Measurements from ENCODE around the gene ZSWIM5. TPM values are rescaled to one million over a fixed set of nuclear protein-coding genes. Genes with fewer than 3 reads are reported as not detected.

The ZSWIM5 gene
- total RNA-seq, 3 donors from 2014 or later (not counting 1 experiment from before 2014, with no cell fraction given), result 1.1 to 2.3 (median 1.3) TPM

DNA sequence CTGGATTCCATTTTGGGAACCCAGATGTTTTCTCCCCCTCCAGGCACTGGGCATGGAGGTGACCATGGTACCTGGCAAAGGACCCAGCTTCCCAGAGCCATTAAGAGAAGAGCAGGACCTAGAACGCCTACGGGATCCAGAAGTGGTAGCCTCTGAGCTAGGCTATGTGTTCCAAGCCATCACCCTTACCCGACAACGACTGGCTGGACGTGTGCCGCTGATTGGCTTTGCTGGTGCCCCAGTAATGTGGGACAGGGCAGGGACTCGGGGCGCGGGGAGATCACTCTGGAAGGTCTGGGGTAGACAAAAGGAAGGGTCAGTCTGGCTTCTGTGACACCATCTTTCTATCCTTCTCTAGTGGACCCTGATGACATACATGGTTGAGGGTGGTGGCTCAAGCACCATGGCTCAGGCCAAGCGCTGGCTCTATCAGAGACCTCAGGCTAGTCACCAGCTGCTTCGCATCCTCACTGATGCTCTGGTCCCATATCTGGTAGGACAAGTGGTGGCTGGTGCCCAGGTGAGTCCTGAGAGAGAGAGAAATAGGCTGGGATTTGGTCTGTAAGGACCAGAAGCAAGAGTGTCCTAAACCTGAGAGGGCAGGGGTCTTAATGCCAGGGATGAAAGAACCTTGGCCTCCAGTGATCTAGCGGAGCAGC lies 192.7 kb downstream of the ZSWIM5 start:
- Histone ChIP-seq H3K27me3 (ENCODE audit: control insufficient read depth, insufficient read depth, low read length) (no peaks in the 10 kb centered on the region), H3K9me3 (ENCODE audit: control insufficient read depth, insufficient read depth, low read length) (no peaks in the 10 kb centered on the region), H3K36me3 (ENCODE audit: control insufficient read depth, insufficient read depth, low read length) (peaks cover 8% of the 10 kb centered on the region), H3K27ac (ENCODE audit: low read length) (no peak overlapping the region), H3K4me3 (ENCODE audit: low read length) (no peak overlapping the region), H3K4me1 (ENCODE audit: control insufficient read depth, insufficient read depth, low read length) (peaks cover 39% of the 10 kb centered on the region)
- DNase-seq (no peak), ATAC-seq (no peak)
- peaks cover 43 to 56% of the 10 kb centered on the region in 2 donors for H3K4me1 Mint-ChIP-seq
- WGBS (ENCODE audit: insufficient coverage), result 86% methylated on average over 12 of the region's 12 CpGs
- intact Hi-C loops (cut with micrococcal nuclease), result loop anchor here (1.0 to 5.0 kb wide), 5 partner anchors 236 to 557 kb away; partner anchors contain the start of genes RNU5D-1 and RPS8
- H3K27me3 Mint-ChIP-seq (ENCODE audit: low read depth in 2 of 2), result no peaks in the 10 kb centered on the region
- TF ChIP-seq, protein P1, sequence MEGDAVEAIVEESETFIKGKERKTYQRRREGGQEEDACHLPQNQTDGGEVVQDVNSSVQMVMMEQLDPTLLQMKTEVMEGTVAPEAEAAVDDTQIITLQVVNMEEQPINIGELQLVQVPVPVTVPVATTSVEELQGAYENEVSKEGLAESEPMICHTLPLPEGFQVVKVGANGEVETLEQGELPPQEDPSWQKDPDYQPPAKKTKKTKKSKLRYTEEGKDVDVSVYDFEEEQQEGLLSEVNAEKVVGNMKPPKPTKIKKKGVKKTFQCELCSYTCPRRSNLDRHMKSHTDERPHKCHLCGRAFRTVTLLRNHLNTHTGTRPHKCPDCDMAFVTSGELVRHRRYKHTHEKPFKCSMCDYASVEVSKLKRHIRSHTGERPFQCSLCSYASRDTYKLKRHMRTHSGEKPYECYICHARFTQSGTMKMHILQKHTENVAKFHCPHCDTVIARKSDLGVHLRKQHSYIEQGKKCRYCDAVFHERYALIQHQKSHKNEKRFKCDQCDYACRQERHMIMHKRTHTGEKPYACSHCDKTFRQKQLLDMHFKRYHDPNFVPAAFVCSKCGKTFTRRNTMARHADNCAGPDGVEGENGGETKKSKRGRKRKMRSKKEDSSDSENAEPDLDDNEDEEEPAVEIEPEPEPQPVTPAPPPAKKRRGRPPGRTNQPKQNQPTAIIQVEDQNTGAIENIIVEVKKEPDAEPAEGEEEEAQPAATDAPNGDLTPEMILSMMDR (IDR thresholded peaks at IDR 0.05), result no peak
- peak overlapping the region; percentile 51 to 97 for H3K27ac Mint-ChIP-seq
- H3K9me3 Mint-ChIP-seq, result no peaks in the 10 kb centered on the region
- H3K4me3 Mint-ChIP-seq, result no peak overlapping the region
- no peaks in the 10 kb centered on the region for H3K36me3 Mint-ChIP-seq

DNA sequence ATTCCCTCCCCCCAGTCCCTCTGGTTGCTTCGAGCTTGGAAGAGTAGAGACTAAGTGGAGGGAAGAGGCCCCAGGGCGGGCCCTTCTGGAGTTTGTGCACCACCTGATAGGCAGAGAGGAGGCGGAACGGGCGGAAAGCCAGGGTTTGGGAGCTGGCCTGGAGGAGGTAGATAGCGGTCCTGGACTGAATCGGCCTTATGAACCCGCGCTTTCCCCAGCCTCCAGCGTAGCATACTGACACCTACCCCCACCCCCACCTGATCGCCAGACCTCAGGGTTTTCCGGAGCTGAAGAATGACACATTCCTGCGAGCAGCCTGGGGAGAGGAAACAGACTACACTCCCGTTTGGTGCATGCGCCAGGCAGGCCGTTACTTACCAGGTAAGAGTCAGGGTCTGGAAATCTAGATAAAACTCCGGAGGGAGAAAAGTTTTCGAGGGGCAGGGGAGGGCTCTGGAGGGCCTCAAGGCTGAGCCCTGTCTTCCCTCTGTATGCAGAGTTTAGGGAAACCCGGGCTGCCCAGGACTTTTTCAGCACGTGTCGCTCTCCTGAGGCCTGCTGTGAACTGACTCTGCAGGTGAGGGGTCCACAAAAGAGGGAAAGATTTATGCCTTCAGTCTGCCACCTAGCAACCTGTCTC lies 193.6 kb downstream of the ZSWIM5 start:
- WGBS (ENCODE audit: insufficient coverage), result 5% methylated on average over 21 of the region's 21 CpGs
- H3K36me3 ChIP-seq (ENCODE audit: control insufficient read depth, insufficient read depth, low read length), result peaks cover 18% of the 10 kb centered on the region
- peak in 1 of 2 donors; percentile 49 for DNase-seq
- no peaks in the 10 kb centered on the region for H3K27me3 ChIP-seq (ENCODE audit: control insufficient read depth, insufficient read depth, low read length)
- H3K36me3 Mint-ChIP-seq, result no peaks in the 10 kb centered on the region
- H3K27me3 Mint-ChIP-seq (ENCODE audit: low read depth in 2 of 2), result no peaks in the 10 kb centered on the region
- TF ChIP-seq, protein P1 (IDR thresholded peaks at IDR 0.05), result no peak
- H3K9me3 ChIP-seq (ENCODE audit: control insufficient read depth, insufficient read depth, low read length), result no peaks in the 10 kb centered on the region
- peaks cover 39% of the 10 kb centered on the region for H3K4me1 ChIP-seq (ENCODE audit: control insufficient read depth, insufficient read depth, low read length)
- H3K4me3 Mint-ChIP-seq, result peak overlapping the region; percentile 89
- H3K27ac ChIP-seq (ENCODE audit: low read length), result peak overlapping the region; percentile 76
- peaks cover 43 to 59% of the 10 kb centered on the region in 2 donors for H3K4me1 Mint-ChIP-seq
- H3K27ac Mint-ChIP-seq, result peak overlapping the region in 1 of 2 donors; percentile 97
- intact Hi-C loops (cut with micrococcal nuclease), result loop anchor here (1.0 to 5.0 kb wide), 4 partner anchors 235 to 488 kb away; partner anchors contain the start of genes CCDC163, MMACHC, RNU5D-1 and RPS8
- H3K9me3 Mint-ChIP-seq, result no peaks in the 10 kb centered on the region
- H3K4me3 ChIP-seq (ENCODE audit: low read length), result peak overlapping the region; percentile 63
- ATAC-seq, result no peak

DNA sequence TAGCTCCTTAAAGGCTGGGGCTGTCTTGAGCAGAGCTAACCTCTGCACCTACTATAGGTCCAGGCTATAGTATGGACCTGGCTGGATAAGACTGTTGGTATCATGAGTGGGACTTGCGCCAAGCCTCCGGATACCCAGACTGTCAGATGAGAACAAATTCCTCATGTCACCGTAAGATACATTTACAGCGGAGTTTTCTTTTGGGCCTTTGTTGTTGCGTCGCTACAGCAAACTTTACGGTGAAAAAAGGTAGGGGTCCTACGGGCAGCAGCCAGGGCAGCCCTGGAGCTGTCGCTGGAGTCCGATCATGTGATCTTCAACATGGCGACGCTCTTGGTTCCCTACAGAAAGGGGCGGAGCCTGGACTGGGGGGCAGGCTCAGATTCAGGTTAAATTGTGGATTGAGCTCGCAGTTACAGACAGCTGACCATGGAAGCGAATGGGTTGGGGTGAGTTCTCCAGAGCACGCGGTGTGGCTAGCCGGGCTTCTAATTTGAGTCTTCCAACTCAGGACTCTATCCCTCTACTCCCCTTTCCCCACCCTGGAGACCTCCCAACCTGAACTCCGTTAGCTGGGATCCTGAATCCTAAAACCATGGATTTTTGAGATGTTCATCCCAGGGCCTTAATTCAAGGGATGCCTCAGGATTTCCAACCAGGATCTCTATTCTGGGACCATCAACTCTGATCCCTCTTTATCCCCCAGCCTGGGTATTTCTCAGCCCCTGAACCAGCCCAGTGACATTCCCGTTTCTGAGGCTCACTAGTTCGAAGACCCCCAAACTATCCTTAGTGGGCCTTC lies 194.4 kb downstream of the ZSWIM5 start, which contains the start of gene UROD:
Gene UROD, plus strand, starts transcription at position 418 of the 802 bp plus-strand sequence. Its CDS starts 12 bp downstream, at position 430.
- Mint-ChIP-seq H3K9me3 (no peaks in the 10 kb centered on the region), H3K27ac (peak within 1 kb of the TSS; percentile 94 to 97), H3K4me1 (peaks cover 43 to 62% of the 10 kb centered on the region in 2 donors), H3K36me3 (no peaks in the 10 kb centered on the region), H3K4me3 (peak within 1 kb of the TSS; percentile 89), H3K27me3 (ENCODE audit: low read depth in 2 of 2) (no peaks in the 10 kb centered on the region)
- under 1% methylated on average over 21 of the region's 21 CpGs for WGBS (ENCODE audit: insufficient coverage)
- peak within 1 kb of the TSS; percentile 76 for H3K27ac ChIP-seq (ENCODE audit: low read length)
- no peaks in the 10 kb centered on the region for H3K27me3 ChIP-seq (ENCODE audit: control insufficient read depth, insufficient read depth, low read length)
- intact Hi-C loops (cut with micrococcal nuclease), result loop anchor here (1.0 to 5.0 kb wide), 5 partner anchors 26 to 488 kb away; partner anchors contain the start of genes CCDC163, EIF2B3, MMACHC and RNU5D-1
- H3K36me3 ChIP-seq (ENCODE audit: control insufficient read depth, insufficient read depth, low read length), result peaks cover 25% of the 10 kb centered on the region
- no peaks in the 10 kb centered on the region for H3K9me3 ChIP-seq (ENCODE audit: control insufficient read depth, insufficient read depth, low read length)
- ATAC-seq (peak; percentile 85 to 93 (median 88)), DNase-seq (peak; percentile 82 to 96)
- H3K4me1 ChIP-seq (ENCODE audit: control insufficient read depth, insufficient read depth, low read length), result peaks cover 39% of the 10 kb centered on the region
- TF ChIP-seq, protein P1 (IDR thresholded peaks at IDR 0.05), result no peak
- H3K4me3 ChIP-seq (ENCODE audit: low read length), result peak within 1 kb of the TSS; percentile 63
